NK-92 treated with Interleukin-12 subunit alpha and Interleukin-12 subunit beta, amount 100 ng/mL, for 24 hours (cell line): ENCODE measurements around the gene ZNF322.

Experiments used
- DNase-seq: peaks from one replicate; lab custom pipeline; 2025; lab: John Stamatoyannopoulos, UW

The ZNF322 gene

DNA sequence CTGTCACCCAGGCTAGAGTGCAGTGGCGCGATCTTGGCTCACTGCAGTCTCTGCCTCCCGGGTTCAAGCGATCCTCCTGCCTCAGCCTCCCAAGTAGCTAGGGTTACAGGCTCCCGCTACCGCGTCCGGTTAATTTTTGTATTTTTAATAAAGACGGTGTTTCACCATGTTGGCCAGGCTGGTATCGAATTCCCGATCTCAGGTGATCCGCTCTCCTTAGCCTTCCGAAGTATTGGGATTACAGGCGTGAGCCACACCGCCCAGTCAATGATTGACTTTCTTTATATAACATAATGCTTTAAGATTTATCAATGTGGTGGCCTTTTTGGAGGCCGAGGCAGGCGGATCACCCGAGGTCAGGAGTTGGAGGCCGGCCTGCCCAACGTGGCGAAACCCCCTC lies 70.6 kb downstream of the ZNF322 start:
- DNase-seq: no peak
